Esophagus muscularis mucosa (tissue), 4 donors: ENCODE results near the gene RUNX1.

ENCODE experiments used
- EP300 ChIP-seq: sonication (generic); formaldehyde crosslinking; IDR thresholded peaks from one replicate; pipeline ENCODE4 v1.6.1; 2017; ENCODE audit warnings: antibody characterized with exemption
- POLR2A ChIP-seq: fragments of 450-650 bp; IDR thresholded peaks from one replicate; pipeline ENCODE4 v1.6.1; 2017; ENCODE audit warnings: antibody characterized with exemption, moderate library complexity, mild to moderate bottlenecking, low read depth
- POLR2AphosphoS5 ChIP-seq, 2 donors: sonication (generic); formaldehyde crosslinking; IDR thresholded peaks; one replicate each; pipeline ENCODE4 v1.6.1; 2017; ENCODE audit warnings: antibody characterized with exemption in 2 of 2
- TF ChIP-seq, protein P1 (sequence below), 3 experiments: fragments of 200-600 bp in 2 of 3; fragments of 450-650 bp in 1 of 3; sonication (generic) in 2 of 3; IDR thresholded peaks; one replicate each; pipeline ENCODE4 v1.5.1; 2017 to 2019; ENCODE audit warnings: antibody characterized with exemption in 3 of 3, mild to moderate bottlenecking in 2 of 3, moderate library complexity in 1 of 3

- TF ChIP-seq, protein P1, sequence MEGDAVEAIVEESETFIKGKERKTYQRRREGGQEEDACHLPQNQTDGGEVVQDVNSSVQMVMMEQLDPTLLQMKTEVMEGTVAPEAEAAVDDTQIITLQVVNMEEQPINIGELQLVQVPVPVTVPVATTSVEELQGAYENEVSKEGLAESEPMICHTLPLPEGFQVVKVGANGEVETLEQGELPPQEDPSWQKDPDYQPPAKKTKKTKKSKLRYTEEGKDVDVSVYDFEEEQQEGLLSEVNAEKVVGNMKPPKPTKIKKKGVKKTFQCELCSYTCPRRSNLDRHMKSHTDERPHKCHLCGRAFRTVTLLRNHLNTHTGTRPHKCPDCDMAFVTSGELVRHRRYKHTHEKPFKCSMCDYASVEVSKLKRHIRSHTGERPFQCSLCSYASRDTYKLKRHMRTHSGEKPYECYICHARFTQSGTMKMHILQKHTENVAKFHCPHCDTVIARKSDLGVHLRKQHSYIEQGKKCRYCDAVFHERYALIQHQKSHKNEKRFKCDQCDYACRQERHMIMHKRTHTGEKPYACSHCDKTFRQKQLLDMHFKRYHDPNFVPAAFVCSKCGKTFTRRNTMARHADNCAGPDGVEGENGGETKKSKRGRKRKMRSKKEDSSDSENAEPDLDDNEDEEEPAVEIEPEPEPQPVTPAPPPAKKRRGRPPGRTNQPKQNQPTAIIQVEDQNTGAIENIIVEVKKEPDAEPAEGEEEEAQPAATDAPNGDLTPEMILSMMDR (IDR thresholded peaks at IDR 0.05) = no peak
- no peak for TF ChIP-seq POLR2A
- TF ChIP-seq EP300 = no peak
- no peak for TF ChIP-seq POLR2AphosphoS5 (IDR thresholded peaks at IDR 0.05)
Observed at GRCh38 chr21:34932233-34932632, 116.9 kb downstream of the RUNX1 start.
